ENCODE data around the gene FETUB. TPM values are rescaled to one million over a fixed set of nuclear protein-coding genes. Genes with fewer than 3 reads are reported as not detected.

FETUB gene
- polyA plus RNA-seq, 1 donor (not counting 4 experiments of a cell fraction or from before 2014, with no cell fraction given): 0.25 TPM

DNA sequence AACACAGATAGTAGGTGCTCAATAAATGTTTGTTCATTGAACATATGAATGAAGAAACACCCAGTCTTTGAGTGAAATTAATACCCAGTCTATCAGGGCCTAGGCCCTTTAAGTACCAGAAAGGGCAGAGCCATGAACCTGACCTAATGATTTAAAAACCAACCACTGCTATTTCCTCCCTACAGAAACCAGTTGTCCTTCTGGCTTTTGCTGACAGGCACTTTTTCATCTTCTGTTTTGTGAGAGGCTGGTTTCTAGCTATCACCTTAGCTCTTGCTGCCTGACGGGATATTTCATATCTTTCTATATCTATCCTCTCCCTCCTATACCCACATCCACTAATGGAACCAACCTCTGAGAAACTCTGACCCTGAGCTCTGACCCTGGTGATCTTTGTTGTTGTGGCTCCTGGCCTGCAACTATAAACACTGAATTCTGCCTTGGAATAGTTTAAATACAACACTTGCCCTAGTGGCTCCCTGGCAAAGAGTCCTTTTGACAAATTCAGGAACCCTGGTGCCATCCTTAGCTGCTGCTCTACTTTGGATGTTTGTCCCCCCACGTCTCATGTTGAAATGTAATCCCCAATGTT lies 31.5 kb upstream of the FETUB start:
- TF ChIP-seq, protein P1, sequence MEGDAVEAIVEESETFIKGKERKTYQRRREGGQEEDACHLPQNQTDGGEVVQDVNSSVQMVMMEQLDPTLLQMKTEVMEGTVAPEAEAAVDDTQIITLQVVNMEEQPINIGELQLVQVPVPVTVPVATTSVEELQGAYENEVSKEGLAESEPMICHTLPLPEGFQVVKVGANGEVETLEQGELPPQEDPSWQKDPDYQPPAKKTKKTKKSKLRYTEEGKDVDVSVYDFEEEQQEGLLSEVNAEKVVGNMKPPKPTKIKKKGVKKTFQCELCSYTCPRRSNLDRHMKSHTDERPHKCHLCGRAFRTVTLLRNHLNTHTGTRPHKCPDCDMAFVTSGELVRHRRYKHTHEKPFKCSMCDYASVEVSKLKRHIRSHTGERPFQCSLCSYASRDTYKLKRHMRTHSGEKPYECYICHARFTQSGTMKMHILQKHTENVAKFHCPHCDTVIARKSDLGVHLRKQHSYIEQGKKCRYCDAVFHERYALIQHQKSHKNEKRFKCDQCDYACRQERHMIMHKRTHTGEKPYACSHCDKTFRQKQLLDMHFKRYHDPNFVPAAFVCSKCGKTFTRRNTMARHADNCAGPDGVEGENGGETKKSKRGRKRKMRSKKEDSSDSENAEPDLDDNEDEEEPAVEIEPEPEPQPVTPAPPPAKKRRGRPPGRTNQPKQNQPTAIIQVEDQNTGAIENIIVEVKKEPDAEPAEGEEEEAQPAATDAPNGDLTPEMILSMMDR (optimal IDR thresholded peaks at IDR 0.05 in 1 of 3, IDR thresholded peaks at IDR 0.05 in 1 of 3, conservative IDR thresholded peaks at IDR 0.05 in 1 of 3; ENCODE audit: extremely low read depth in 1 of 3, insufficient read depth in 2 of 3, low read length in 3 of 3): no peak
- no peak for TF ChIP-seq EZH2 (IDR thresholded peaks at IDR 0.05; ENCODE audit: low read length)
- no peaks in the 10 kb centered on the region for H3K9me3 ChIP-seq (ENCODE audit: control insufficient read depth, low read depth, low read length)
- no peaks in the 10 kb centered on the region for H3K27me3 ChIP-seq (ENCODE audit: control insufficient read depth, extremely low read depth, insufficient read depth, low read length)
- no peak overlapping the region for H3K4me2 ChIP-seq (ENCODE audit: control insufficient read depth, extremely low read depth, insufficient read depth, low read depth, low read length)
- FAIRE-seq: no peak
- H2AFZ ChIP-seq (ENCODE audit: control insufficient read depth, low read length): no peak overlapping the region
- H4K20me1 ChIP-seq (ENCODE audit: control insufficient read depth, extremely low read depth, insufficient read depth, low read length): no peaks in the 10 kb centered on the region
- no peaks in the 10 kb centered on the region for H3K36me3 ChIP-seq (ENCODE audit: control insufficient read depth in 2 of 2, extremely low read depth in 1 of 2, insufficient read depth in 2 of 2, low read length in 2 of 2)
- no peak overlapping the region for H3K9ac ChIP-seq (ENCODE audit: control insufficient read depth, extremely low read depth, insufficient read depth, low read length)
- H3K4me1 ChIP-seq (ENCODE audit: control insufficient read depth, extremely low read depth, insufficient read depth, low read length): peaks cover 15% of the 10 kb centered on the region
- no peaks in the 10 kb centered on the region for H3K9me1 ChIP-seq (ENCODE audit: control insufficient read depth, extremely low read depth, insufficient read depth, low read length)
- no peak overlapping the region for H3K27ac ChIP-seq (ENCODE audit: control insufficient read depth, insufficient read depth, low read length)
- H3K4me3 ChIP-seq (ENCODE audit: control insufficient read depth in 2 of 3, extremely low read depth in 1 of 3, insufficient read depth in 2 of 3, low read depth in 1 of 3, low read length in 3 of 3): no peak overlapping the region
- H3K79me2 ChIP-seq (ENCODE audit: control insufficient read depth, insufficient read depth, low read length): no peaks in the 10 kb centered on the region
- DNase-seq (ENCODE audit: low read depth, low spot score): no peak
- dilution Hi-C loops (cut with MboI; ENCODE audit: extremely low pct_ligation_motif_present, low sequenced_read_pairs): no loop called here

DNA sequence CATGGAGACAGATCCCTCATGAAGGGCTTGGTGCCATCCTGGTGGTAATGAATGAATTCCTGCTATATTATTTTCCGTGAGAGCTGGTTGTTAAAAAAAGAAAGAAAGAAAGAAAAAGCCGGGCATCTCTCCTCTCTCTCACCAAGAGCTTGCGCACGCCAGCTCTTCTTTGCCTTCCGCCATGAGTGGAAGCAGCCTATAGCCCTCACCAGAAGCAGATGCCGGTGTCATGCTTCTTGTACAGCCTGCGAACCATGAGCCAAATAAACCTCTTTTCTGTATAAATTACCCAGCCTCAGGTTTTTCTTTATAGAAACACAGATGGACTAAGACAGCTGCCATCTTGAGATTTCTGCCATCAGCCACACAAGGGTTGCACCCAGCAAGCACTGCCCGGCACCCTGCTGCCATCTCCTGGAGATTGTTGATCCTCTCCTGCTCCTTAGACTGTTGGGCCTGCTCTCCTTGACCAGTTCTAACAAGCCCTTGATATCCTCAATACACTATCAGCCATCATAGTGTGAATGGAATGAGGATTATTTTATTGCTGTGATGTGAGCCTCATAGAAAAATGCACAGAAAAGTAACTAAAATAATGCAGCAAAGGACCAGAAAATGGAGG lies 30.8 kb upstream of the FETUB start:
- DNase-seq (ENCODE audit: low read depth, low spot score) (peak; percentile 52), FAIRE-seq (peak; percentile 86)
- Histone ChIP-seq H2AFZ (ENCODE audit: control insufficient read depth, low read length) (peak overlapping the region; percentile 4), H3K27ac (ENCODE audit: control insufficient read depth, insufficient read depth, low read length) (peak overlapping the region; percentile 0), H3K27me3 (ENCODE audit: control insufficient read depth, extremely low read depth, insufficient read depth, low read length) (no peaks in the 10 kb centered on the region), H3K9me1 (ENCODE audit: control insufficient read depth, extremely low read depth, insufficient read depth, low read length) (no peaks in the 10 kb centered on the region), H3K4me1 (ENCODE audit: control insufficient read depth, extremely low read depth, insufficient read depth, low read length) (peaks cover 15% of the 10 kb centered on the region), H3K4me3 (ENCODE audit: control insufficient read depth in 2 of 3, extremely low read depth in 1 of 3, insufficient read depth in 2 of 3, low read depth in 1 of 3, low read length in 3 of 3) (no peak overlapping the region), H4K20me1 (ENCODE audit: control insufficient read depth, extremely low read depth, insufficient read depth, low read length) (no peaks in the 10 kb centered on the region), H3K4me2 (ENCODE audit: control insufficient read depth, extremely low read depth, insufficient read depth, low read depth, low read length) (no peak overlapping the region), H3K79me2 (ENCODE audit: control insufficient read depth, insufficient read depth, low read length) (no peaks in the 10 kb centered on the region), H3K9ac (ENCODE audit: control insufficient read depth, extremely low read depth, insufficient read depth, low read length) (no peak overlapping the region), H3K36me3 (ENCODE audit: control insufficient read depth in 2 of 2, extremely low read depth in 1 of 2, insufficient read depth in 2 of 2, low read length in 2 of 2) (no peaks in the 10 kb centered on the region), H3K9me3 (ENCODE audit: control insufficient read depth, low read depth, low read length) (no peaks in the 10 kb centered on the region)
- TF ChIP-seq, protein P1 (optimal IDR thresholded peaks at IDR 0.05 in 1 of 3, IDR thresholded peaks at IDR 0.05 in 1 of 3, conservative IDR thresholded peaks at IDR 0.05 in 1 of 3; ENCODE audit: extremely low read depth in 1 of 3, insufficient read depth in 2 of 3, low read length in 3 of 3): peak; percentile 81 to 96 (median 83)
- no peak for TF ChIP-seq EZH2 (IDR thresholded peaks at IDR 0.05; ENCODE audit: low read length)
- dilution Hi-C loops (cut with MboI; ENCODE audit: extremely low pct_ligation_motif_present, low sequenced_read_pairs): no loop called here

Data from keratinocyte (primary cell).